Measurements from ENCODE around the gene FCHSD2.

GRCh38 chr11:72985645-72986044 lies 156.5 kb downstream of the FCHSD2 start:
- TF ChIP-seq POLR2A (IDR thresholded peaks at IDR 0.05; ENCODE audit: low read depth, low read length) = no peak
- no peak for TF ChIP-seq EZH2 (IDR thresholded peaks at IDR 0.05; ENCODE audit: borderline replicate concordance, low read depth, low read length, severe bottlenecking)
- no peak for TF ChIP-seq CTCF (IDR thresholded peaks at IDR 0.05; ENCODE audit: extremely low read depth in 1 of 2, insufficient read depth in 1 of 2, low read depth in 1 of 2, low read length in 2 of 2)
- TF ChIP-seq POLR2AphosphoS5 (IDR thresholded peaks at IDR 0.05; ENCODE audit: insufficient read depth, low read depth, low read length) = no peak
- no peak for TF ChIP-seq JUN (IDR thresholded peaks at IDR 0.05; ENCODE audit: borderline replicate concordance, insufficient read depth, insufficient read length, low read depth)
- TF ChIP-seq MAX (IDR thresholded peaks at IDR 0.05; ENCODE audit: insufficient read depth, insufficient read length) = no peak
- no peak for TF ChIP-seq GATA2 (IDR thresholded peaks at IDR 0.05; ENCODE audit: insufficient read depth, insufficient read length, low read depth, low read length)
- TF ChIP-seq MYC (IDR thresholded peaks at IDR 0.05; ENCODE audit: low read depth, low read length) = no peak
- TF ChIP-seq FOS (IDR thresholded peaks at IDR 0.05; ENCODE audit: borderline replicate concordance, insufficient read depth, low read length) = no peak

Measured in endothelial cell of umbilical vein (primary cell).